NCI-H146 treated with DMSO at 0.1 percent for 48 hours (cell line): ENCODE data around the gene GNPTG.

ENCODE experiments used
- DNase-seq: peaks from one replicate; lab custom pipeline; 2025; ENCODE audit not compliant: unreplicated experiment; lab: John Stamatoyannopoulos, UW

The GNPTG gene

DNA sequence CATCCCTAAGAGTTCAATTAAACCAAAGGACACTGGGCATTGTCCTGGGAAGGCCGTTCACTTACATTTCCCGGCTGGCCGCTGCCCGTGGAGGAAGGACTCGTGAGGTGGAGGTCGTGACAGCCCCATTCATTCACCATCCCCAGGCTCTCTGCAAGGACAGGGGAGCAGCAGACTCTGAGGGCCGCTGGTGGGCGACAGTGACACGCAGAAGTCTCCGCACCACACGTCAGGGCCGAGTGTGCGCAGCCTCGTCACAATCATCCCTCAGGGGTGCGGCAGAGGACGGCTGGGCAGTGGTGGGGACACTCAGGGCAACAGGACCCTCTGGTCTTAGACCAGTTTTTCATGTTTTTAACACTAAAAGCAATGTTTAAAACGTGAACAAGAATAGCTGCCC is 41.1 kb downstream of the GNPTG start:
- no peak for DNase-seq

DNA sequence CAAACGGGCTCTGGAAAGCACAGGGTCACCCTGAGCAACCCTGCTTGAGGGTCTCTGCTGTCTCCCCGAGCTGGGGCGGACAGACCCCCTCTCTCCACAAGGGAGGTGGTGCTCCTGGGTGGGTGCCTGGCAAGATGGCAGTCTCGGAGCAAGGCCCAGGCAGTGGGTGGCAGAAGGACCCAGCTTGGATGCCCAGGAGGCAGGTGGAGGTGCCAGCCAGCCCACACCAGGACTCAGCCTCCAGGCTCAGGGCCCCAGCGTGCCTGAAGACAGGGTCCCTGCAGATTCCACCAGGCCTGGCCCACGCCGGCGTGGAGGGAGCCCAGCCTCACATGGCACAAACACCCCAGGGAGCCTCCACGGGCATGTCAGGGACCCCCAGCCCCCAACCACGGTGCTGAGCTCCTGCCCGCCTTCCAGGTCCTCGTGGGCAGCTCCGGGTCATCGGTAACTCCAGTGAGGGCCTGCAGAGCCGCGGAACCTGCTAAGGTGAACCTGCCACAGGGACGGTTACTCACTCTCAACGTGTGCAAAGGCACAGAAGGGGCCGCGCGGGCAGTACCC is 42.0 kb downstream of the GNPTG start:
- no peak for DNase-seq

DNA sequence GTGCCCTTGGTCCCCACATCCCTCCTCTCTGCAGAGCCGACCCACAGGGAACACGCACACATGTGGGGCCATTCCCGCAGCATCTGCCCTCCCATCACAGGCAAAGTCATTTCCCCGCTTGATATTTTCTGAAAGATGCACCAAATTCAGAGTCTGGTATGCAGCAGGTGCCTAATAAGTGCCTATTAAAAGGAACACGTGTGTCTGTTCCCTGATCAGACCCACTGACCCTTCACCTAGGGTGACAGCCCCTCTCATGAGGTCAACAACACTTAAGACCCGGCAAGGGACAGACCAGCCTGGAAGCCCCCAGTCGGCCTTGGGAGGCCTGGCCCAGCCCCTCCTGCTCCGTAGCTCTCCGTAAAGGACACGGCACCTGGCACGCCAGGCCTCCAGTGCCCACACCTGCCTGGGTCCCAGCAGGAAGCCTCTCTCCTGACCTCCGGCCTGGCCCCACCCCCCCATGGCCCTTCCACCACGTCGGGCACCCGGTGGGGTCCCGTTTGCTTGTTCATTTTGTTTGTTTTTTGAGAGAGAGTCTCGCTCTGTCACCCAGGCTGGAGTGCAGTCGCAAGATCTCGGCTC is 42.7 kb downstream of the GNPTG start:
- DNase-seq: no peak

DNA sequence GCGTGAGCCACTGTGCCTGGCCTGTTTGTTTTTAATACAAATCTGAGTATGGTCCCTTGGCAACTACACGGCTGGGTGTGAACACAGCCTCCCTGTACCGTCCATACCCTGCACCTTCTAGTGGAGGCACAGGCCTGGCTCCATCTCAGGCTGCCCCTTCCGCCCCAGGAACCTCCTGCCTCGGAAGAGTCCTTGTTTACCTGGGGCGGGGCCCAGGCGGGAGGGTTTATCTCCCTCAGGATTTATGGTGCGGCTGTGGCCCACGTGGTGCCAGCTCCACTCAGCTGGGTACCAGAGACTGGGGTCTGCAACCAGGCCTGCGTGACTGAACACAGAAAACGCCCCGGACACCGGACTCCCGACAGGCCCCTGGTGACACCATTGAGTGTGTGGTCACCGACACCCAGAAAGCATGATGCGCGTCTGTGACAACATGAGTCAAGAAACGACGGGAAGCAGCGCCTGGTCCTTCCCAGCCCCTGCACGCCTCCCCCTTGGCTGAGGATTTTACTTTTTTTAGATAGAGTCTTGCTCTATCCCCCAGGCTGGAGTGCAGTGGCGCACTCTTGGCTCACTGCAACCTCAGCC is 43.8 kb downstream of the GNPTG start:
- DNase-seq: no peak

DNA sequence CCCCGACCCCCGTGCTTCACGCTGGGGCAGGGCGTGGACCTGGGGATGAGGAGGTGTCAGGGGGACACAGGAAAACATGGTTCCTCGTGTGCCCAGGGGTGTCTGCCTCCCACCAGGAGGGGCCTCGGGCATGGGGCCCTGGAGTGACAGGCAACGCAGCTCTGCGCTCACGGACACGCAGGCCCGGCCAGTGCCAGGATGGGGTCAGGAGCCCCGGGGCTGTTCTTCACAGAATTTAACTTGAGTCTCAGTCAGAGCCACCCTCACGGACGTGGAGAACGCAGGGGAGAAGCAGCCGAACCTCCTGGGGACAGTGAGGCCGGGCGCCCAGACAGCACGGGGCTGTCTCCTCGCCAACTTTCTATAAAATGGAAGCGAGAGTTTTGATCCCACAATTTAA is 46.0 kb downstream of the GNPTG start:
- DNase-seq: no peak

DNA sequence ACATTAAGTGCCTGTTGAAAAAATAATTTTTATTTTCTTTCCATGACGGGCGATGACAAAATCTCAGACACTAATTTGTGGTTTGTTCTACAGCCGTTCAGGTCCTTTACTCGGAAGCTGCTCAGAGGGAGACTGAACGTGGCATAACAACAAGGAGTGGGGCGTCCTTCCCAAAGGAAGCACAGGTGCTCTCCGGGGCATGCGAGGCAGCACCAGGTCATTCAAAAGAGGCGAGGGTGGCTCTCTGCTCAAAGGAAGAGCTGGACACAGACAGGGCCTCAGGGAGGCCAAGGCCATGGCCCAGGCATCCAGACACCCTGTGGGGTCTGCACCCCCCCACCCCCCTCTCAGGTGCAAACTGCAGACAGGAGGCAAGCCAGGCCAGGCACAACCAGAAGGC is 46.6 kb downstream of the GNPTG start:
- no peak for DNase-seq

DNA sequence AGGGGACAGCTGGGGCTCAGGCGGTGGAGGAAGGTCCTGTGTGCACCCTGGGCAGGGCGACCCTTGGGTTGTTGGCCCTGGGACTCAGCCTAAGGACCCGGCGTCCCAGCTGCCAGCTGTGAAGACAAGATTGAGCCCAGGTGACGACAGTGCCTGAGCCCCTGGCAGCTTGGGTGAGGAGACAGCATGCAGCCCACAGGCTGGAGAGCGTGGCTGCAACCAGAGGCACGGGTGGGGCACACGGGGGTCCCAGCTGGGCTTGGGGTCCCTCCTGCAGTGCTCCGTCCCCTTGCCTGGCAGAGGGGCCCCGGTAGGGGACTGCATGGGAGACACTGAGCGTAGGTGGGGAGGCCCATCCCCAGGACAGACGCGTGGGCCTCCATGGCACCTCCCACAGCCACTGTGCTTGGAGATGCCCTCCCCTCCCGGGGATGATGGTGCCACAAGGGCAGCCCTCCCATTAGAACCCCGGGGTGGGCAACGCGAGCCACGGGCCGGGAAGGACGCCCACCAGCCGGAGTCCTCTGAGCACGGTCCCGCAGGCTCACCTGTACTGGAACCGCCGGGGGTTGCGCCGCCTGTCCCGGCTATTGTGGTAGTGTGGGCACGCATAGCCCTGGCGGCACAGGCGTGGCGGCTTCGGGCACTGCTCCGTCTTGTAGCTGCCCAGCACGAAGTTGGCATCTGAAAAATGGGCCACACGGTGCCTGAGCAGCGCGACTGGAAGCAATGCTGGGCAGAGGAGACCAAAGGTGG is 47.3 kb downstream of the GNPTG start:
- no peak for DNase-seq

DNA sequence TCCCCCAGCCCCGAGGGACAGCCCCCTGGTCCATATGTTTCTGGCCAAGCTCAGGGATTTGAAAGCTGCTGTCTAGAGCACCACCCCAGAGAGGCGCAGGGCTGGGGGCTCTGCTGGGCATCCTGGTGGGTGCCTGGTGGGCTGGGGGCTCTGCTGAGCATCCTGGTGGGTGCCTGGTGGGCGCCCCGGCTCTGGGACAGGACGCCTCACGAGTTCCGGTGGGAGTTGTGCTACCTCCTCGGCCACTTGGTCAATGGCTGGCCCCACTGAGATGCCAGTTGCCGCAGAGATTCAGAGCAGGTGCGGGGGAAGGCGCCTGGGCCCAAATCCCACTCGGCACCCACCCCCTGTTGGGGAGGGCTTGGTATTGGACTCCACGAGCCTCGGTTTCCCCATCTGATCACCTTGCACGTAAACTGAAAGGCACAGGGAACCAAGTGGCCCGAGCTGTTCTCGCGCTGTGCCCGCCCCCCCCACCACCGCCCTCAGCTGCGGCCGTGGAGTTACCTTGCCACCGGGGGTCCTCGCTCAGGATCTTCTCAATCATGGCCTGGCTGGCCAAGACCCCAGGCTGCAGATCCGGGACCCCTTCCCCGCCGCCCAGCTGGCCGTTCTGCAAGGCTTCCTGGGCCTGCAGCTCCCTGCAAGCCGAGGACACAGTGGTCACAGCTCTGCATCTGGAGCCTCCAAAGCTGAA is 49.5 kb downstream of the GNPTG start:
- DNase-seq: no peak

DNA sequence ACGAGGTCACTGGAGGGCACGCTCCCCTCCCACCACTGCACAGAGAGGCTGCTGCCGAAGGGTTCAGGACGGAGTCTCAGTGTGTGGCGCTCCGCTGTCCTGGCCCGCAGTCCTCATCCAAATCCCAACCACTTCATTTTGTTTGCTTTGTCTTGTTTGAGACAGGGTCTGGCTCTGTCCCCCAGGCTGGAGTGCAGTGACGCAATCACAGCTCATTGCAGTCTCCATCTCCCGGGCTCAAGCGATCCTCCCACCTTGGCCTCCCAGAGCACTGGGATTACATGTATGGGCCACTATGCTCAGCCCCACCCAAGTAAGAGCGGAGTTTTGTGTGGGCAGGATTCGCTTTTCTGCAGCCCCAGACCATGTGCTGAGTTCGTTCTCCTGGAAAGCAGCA is 50.0 kb downstream of the GNPTG start:
- no peak for DNase-seq

DNA sequence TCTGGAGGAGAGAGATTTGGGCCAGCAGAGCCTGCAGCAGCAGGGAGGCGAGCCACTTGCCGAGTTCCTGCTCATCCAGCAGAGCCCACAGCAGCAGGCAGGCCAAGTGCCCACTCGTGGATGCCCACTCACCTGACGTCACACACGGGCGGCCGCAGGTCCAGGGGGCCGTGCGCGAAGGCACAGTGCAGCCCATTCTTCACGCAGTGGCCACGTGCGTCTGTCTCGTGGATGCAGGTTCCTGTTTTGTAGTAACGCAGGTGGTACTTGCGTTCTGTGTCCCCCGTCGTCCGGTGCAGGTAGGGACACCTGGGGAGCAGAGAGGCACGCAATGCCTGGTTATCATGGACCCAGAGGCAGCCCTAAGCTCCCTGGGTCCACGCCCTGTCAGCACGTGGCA is 51.3 kb downstream of the GNPTG start:
- no peak for DNase-seq

DNA sequence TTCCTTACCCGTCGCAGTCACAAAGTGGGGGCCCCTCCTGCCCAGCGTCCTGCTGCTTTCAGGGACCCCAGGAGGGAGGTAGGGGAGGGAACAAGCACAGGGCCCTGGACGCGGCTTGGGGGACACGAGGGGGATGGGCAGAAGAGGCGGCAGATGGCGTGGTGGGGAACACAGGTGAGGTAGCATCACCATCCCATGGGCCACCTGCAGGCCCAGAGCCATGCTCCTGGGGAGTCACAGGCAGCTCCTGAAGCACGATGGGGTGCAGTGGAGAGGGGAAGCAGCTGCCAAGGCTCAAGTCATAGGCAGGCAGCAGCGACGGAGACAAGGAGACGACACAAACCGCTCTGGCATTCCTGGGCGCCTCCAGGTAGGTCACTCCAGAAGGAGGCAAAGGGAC is 52.0 kb downstream of the GNPTG start:
- DNase-seq: no peak

DNA sequence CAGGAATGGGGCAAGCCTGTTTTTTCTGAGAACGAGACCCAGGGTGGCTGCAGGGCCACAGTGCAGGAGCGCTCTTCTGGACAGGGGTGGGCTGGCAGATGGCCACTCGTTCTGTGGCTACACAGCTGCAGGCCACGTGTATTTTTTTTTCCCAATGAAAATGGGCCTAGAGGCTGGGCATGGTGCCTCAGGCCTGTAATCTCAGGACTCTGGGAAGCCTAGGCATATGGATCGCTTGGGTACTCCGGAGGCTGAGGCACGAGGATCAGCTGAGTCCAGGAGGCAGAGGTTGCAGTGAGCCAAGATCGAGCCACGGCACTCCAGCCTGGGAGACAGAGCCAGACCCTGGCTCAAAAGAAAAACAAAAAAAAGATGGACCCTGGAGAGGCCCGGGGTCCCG is 56.0 kb downstream of the GNPTG start:
- no peak for DNase-seq

DNA sequence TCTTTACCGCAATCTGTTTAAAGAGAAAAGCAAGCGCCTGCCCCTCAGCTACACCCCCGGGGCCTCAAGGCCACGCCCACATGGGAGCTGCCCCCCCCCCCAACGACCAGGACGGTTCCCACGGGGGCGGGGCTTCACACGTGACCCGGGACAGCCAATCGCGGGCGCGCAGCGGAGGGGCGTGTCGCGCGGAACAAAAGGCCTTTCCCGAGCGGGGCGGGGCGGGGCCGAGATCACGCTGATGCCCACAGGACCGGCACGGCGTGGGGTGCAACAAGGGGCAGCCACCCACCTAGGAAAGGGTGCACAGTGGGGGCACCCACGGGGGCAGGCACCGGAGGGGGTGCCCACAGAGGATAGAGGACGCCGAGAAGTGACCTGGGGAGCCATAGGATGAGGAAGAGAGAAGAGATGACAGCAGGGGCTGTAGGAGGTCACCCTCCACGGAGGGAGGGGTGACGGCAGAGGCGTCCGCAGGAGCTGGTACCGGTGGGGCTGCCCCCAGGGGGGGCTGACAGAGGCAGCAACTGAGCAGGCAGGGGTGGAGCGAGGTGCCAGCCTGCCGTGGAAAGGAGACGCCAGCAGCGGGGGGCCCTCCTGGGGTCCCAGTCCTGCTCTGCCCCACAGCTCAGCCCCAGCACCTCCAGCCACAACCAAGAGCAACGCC is 56.6 kb downstream of the GNPTG start:
- DNase-seq: peak; percentile 58

DNA sequence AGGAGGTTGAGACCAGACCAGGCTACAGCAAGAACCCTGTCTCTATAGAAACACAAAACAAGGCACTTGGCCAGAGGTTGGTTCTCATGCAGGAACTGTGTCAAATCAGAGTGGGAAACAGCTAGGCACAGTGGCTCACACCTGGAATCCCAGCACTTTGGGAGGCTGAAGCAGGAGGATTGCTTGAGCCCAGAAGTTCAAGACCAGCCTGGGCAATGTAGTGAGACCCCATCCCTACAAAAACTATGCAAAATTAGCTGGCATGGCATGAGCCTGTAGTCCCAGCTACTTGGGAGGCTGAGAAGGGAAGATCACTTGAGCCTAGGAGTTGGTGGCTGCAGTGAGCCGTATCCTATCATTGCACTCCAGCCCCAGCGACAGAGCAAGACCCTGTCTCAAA is 61.1 kb downstream of the GNPTG start:
- DNase-seq: no peak
